GM06990 (cell line): Measurements from ENCODE around the gene POLR1E.
A peak's percentile ranks its signal among the peaks of the same experiment; 100 is the strongest.

ENCODE experiments used
- DNase-seq: peaks from one replicate; pipeline ENCODE4 v3.0.0-alpha.2; 2011; ENCODE audit not compliant: insufficient read length; ENCODE audit errors: extremely low read depth
- H3K27me3 ChIP-seq: replicated peaks from 2 replicates; pipeline ENCODE4 v1.6.0; 2011; ENCODE audit warnings: low read length; ENCODE audit not compliant: control insufficient read depth, insufficient read depth
- H3K36me3 ChIP-seq: 2 replicates; pipeline ENCODE4 v1.5.1; 2011; ENCODE audit warnings: low read length; ENCODE audit not compliant: control insufficient read depth, insufficient read depth
- H3K4me3 ChIP-seq: replicated peaks from 2 replicates; pipeline ENCODE4 v1.5.1; 2011; ENCODE audit warnings: low read depth, mild to moderate bottlenecking, control low read depth, low read length
- CTCF ChIP-seq: IDR thresholded peaks from 2 replicates; pipeline ENCODE4 v1.5.1; 2011; ENCODE audit warnings: low read length, control low read depth, mild to moderate bottlenecking, inconsistent platforms; ENCODE audit not compliant: insufficient read depth, poor library complexity, severe bottlenecking

The POLR1E gene

DNA sequence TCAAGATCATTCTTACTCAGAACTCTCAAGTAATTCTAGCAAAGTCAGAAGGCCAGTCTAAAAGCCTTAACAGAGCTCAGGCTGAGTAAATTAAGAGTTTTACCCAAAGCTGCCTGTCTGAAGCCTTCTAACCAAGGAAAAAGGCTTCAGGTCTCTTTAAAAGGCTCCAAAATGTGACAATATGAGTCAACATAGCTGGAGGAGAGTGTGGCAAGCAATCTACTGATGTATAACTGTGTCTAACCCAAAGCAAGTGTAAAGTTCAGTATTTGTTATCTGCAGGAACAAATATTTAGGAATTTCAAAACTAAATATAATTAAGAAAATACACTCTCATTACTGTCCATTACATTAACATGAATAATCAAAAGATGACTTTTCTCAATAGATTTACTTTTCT lies 31.5 kb upstream of the POLR1E start:
- no peak for DNase-seq
- no peaks in the 10 kb centered on the region for H3K27me3 ChIP-seq
- no peak overlapping the region for H3K4me3 ChIP-seq
- peaks cover 2% of the 10 kb centered on the region; the same call in 1 of the 2 replicates for H3K36me3 ChIP-seq
- TF ChIP-seq CTCF, result no peak

- DNase-seq, result no peak
- H3K4me3 ChIP-seq, result no peak overlapping the region
- H3K36me3 ChIP-seq, result no peaks in the 10 kb centered on the region; the same call in 1 of the 2 replicates
- TF ChIP-seq CTCF, result no peak
- H3K27me3 ChIP-seq, result no peaks in the 10 kb centered on the region
Observed at GRCh38 chr9:37455884-37456647, 29.7 kb upstream of the POLR1E start.

- H3K4me3 ChIP-seq, result no peak overlapping the region
- no peak for DNase-seq
- no peaks in the 10 kb centered on the region for H3K27me3 ChIP-seq
- no peaks in the 10 kb centered on the region; the same call in 1 of the 2 replicates for H3K36me3 ChIP-seq
- TF ChIP-seq CTCF, result no peak
Observed at GRCh38 chr9:37456817-37457216, 28.9 kb upstream of the POLR1E start.

DNA sequence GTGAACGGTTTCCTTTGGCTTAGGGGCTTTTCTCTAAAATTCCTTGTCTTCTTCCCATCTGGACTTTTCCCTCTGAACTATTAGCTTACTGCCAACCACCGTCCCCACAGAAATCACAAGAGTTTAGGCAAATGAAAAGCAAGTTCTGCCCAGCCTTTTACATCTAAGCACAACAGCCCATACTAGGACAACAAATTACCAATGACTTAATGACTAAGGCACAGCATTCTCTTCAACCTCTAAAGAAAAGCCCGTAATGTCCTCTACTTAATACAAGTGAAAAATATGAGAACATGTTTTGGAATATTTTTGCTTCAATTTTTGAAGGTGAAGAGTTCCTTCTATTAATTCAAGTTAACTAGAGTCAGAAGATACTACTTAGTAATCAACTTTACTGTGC lies 21.7 kb upstream of the POLR1E start:
- no peaks in the 10 kb centered on the region; the same call in 1 of the 2 replicates for H3K36me3 ChIP-seq
- no peak for DNase-seq
- peak overlapping the region; percentile 98 for H3K4me3 ChIP-seq
- H3K27me3 ChIP-seq, result no peaks in the 10 kb centered on the region
- no peak for TF ChIP-seq CTCF

GRCh38 chr9:37464426-37465248 lies 21.1 kb upstream of the POLR1E start:
- TF ChIP-seq CTCF, result no peak
- Histone ChIP-seq H3K27me3 (no peaks in the 10 kb centered on the region), H3K36me3 (no peaks in the 10 kb centered on the region; the same call in 1 of the 2 replicates), H3K4me3 (peak overlapping the region; percentile 98)
- DNase-seq, result no peak
